ENCODE data around the gene GABRG3. TPM values are rescaled to one million over a fixed set of nuclear protein-coding genes. Genes with fewer than 3 reads are reported as not detected.

Gene GABRG3
- total and polyA plus RNA-seq, 9 of the 15 experiments (the other 6 are each of a cell fraction or from before 2014, with no cell fraction given) = 4.0 to 15.1 (median 11.2) TPM

GRCh38 chr15:26950001-26950400 lies 21.0 kb upstream of the GABRG3 start:
- no peak for ATAC-seq
- Histone ChIP-seq H3K79me2 (ENCODE audit: control insufficient read depth, insufficient read depth, low read length) (no peaks in the 10 kb centered on the region), H3K4me2 (ENCODE audit: insufficient read depth, low read length) (no peak overlapping the region), H2AFZ (ENCODE audit: low read depth, low read length) (no peak overlapping the region), H3K36me3 (ENCODE audit: control insufficient read depth, insufficient read depth, low read length) (no peaks in the 10 kb centered on the region), H4K20me1 (replicated peaks; ENCODE audit: control insufficient read depth, insufficient read depth, low read length) (no peaks in the 10 kb centered on the region), H3K4me1 (replicated peaks in 1 of 2; ENCODE audit: control insufficient read depth in 2 of 2, insufficient read depth in 2 of 2, low read length in 2 of 2) (no peaks in the 10 kb centered on the region), H3K27ac (ENCODE audit: extremely low read depth, low read depth, low read length) (no peak overlapping the region), H3K9me3 (replicated peaks; ENCODE audit: control insufficient read depth, insufficient read depth, low read depth, low read length) (no peaks in the 10 kb centered on the region), H3K27me3 (ENCODE audit: control insufficient read depth in 2 of 2, insufficient read depth in 2 of 2, low read length in 2 of 2) (peaks cover 3 to 9% of the 10 kb centered on the region in 2 experiments; a peak in 3 of 5 replicates), H3K9me1 (ENCODE audit: control insufficient read depth, insufficient read depth, low read length) (no peaks in the 10 kb centered on the region), H3K9ac (ENCODE audit: insufficient read depth in 1 of 2, low read depth in 2 of 2, low read length in 2 of 2) (no peak overlapping the region), H3K4me3 (no peak overlapping the region)
- FAIRE-seq = no peak
- POLR2A ChIA-PET = no interaction called here
- CTCF ChIA-PET (ENCODE audit: low intra/inter-chr PET ratio) = no interaction called here
- 0% methylated on average over 2 of the region's 2 CpGs for WGBS (ENCODE audit: insufficient coverage, low coverage, missing lambda C conversion rate)
- intact Hi-C loops (cut with micrococcal nuclease) (no loop called here), in situ Hi-C loops (cut with MboI) (no loop called here)
- no peak for DNase-seq (ENCODE audit: extremely low read depth in 1 of 4, low spot score in 3 of 4)
- BruUV-seq (replicated peaks) = no TSS peak
- TF ChIP-seq POLR3G (IDR thresholded peaks at IDR 0.05; ENCODE audit: extremely low read depth, insufficient read length, insufficient replicate concordance) (no peak), TRIM25 (IDR thresholded peaks at IDR 0.05; ENCODE audit: borderline replicate concordance) (no peak), MYBL2 (IDR thresholded peaks at IDR 0.05; ENCODE audit: low read depth) (no peak), MYBL2 (CRISPR knock-in tag; IDR thresholded peaks at IDR 0.05; ENCODE audit: borderline replicate concordance) (no peak), MEF2D (tag; conservative IDR thresholded peaks at IDR 0.05; ENCODE audit: low read depth) (no peak), CREB5 (CRISPR knock-in tag; IDR thresholded peaks at IDR 0.05) (no peak), MCM3 (IDR thresholded peaks at IDR 0.05) (no peak), U2AF2 (optimal IDR thresholded peaks at IDR 0.05; ENCODE audit: low read depth, low read length) (no peak), PHF20 (IDR thresholded peaks at IDR 0.05; ENCODE audit: partially characterized antibody) (no peak), SREBF2 (CRISPR knock-in tag; IDR thresholded peaks at IDR 0.05) (no peak), ZNF140 (CRISPR knock-in tag; IDR thresholded peaks at IDR 0.05) (no peak), MTA2 (IDR thresholded peaks at IDR 0.05; ENCODE audit: low read depth) (no peak)
- TF ChIP-seq, protein P1, sequence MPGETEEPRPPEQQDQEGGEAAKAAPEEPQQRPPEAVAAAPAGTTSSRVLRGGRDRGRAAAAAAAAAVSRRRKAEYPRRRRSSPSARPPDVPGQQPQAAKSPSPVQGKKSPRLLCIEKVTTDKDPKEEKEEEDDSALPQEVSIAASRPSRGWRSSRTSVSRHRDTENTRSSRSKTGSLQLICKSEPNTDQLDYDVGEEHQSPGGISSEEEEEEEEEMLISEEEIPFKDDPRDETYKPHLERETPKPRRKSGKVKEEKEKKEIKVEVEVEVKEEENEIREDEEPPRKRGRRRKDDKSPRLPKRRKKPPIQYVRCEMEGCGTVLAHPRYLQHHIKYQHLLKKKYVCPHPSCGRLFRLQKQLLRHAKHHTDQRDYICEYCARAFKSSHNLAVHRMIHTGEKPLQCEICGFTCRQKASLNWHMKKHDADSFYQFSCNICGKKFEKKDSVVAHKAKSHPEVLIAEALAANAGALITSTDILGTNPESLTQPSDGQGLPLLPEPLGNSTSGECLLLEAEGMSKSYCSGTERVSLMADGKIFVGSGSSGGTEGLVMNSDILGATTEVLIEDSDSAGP (CRISPR knock-in tag; IDR thresholded peaks at IDR 0.05) = no peak
- TF ChIP-seq, protein P2, sequence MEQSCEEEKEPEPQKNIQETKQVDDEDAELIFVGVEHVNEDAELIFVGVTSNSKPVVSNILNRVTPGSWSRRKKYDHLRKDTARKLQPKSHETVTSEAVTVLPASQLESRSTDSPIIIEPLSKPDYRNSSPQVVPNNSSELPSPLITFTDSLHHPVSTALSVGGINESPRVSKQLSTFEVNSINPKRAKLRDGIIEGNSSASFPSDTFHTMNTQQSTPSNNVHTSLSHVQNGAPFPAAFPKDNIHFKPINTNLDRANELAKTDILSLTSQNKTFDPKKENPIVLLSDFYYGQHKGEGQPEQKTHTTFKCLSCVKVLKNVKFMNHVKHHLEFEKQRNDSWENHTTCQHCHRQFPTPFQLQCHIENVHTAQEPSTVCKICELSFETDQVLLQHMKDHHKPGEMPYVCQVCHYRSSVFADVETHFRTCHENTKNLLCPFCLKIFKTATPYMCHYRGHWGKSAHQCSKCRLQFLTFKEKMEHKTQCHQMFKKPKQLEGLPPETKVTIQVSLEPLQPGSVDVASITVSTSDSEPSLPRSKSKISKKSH (CRISPR knock-in tag; IDR thresholded peaks at IDR 0.05) = no peak

Data from K562 (cell line).